ENCODE data around the gene TCEA3. TPM values are rescaled to one million over a fixed set of nuclear protein-coding genes. Genes with fewer than 3 reads are reported as not detected.

The TCEA3 gene
- total RNA-seq, 3 donors from 2014 or later, result 95.7 to 200 (median 125) TPM

DNA sequence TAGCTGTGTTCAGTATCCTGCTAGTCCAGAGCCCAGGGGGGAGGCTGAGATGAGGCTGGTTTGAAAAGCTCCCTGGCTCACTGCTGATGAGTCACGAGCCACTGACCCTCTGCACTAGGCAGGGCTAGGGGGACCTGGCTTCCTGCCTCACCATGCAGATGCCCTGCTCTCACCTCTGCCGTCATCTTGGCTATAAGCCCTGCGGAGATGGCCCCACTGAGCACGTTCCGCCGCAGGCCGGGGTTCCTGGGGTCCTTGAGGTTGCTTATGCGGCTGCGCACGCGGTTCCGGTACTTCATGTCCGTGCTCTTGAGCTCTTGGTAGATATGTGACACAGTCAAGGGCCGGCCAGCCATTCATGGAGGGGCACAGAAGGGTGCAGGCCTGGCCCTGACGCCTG is 30.8 kb downstream of the TCEA3 start:
- Histone ChIP-seq H3K4me3 (no peak overlapping the region), H3K36me3 (ENCODE audit: low read depth) (peaks cover 2% of the 10 kb centered on the region), H3K4me1 (ENCODE audit: low read depth) (no peaks in the 10 kb centered on the region), H3K9me3 (no peaks in the 10 kb centered on the region)
- peak in 2 of 3 donors; percentile 44 to 64 for DNase-seq
- TF ChIP-seq, protein P1, sequence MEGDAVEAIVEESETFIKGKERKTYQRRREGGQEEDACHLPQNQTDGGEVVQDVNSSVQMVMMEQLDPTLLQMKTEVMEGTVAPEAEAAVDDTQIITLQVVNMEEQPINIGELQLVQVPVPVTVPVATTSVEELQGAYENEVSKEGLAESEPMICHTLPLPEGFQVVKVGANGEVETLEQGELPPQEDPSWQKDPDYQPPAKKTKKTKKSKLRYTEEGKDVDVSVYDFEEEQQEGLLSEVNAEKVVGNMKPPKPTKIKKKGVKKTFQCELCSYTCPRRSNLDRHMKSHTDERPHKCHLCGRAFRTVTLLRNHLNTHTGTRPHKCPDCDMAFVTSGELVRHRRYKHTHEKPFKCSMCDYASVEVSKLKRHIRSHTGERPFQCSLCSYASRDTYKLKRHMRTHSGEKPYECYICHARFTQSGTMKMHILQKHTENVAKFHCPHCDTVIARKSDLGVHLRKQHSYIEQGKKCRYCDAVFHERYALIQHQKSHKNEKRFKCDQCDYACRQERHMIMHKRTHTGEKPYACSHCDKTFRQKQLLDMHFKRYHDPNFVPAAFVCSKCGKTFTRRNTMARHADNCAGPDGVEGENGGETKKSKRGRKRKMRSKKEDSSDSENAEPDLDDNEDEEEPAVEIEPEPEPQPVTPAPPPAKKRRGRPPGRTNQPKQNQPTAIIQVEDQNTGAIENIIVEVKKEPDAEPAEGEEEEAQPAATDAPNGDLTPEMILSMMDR (IDR thresholded peaks at IDR 0.05), result no peak
- peak; percentile 48 for ATAC-seq
- intact Hi-C loops (cut with DNase I, micrococcal nuclease), result no loop called here

GRCh38 chr1:23392125-23392855 is 32.3 kb downstream of the TCEA3 start:
- H3K36me3 ChIP-seq (ENCODE audit: low read depth), result peaks cover 2% of the 10 kb centered on the region
- no peak overlapping the region for H3K4me3 ChIP-seq
- peak; percentile 24 for ATAC-seq
- H3K9me3 ChIP-seq, result no peaks in the 10 kb centered on the region
- no peaks in the 10 kb centered on the region for H3K4me1 ChIP-seq (ENCODE audit: low read depth)
- TF ChIP-seq, protein P1 (IDR thresholded peaks at IDR 0.05), result no peak
- intact Hi-C loops (cut with DNase I, micrococcal nuclease), result no loop called here
- no peak for DNase-seq

DNA sequence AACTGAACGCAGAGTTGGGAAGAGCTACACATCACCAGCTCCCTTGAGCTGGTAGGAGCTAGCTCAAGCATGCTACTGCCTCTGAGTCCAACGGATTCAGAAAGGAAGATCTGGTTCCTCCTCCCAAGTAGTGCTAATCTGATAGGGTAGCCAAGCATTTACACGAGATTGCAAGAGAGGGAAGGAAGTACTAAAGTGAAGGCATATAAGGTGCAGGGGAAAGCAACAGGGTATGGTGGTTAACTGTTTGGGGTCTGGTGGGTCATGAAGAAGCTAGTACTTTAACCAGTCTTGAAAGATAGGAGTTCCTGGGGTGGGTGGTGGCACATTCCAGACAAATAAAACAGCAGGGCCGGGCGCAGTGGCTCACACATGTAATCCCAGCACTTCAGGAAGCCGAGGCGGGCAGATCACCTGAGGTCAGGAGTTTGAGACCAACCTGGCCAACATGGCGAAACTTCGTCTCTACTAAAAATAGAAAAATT is 34.7 kb downstream of the TCEA3 start:
- no peaks in the 10 kb centered on the region for H3K9me3 ChIP-seq
- no peak overlapping the region for H3K4me3 ChIP-seq
- peaks cover 2% of the 10 kb centered on the region for H3K36me3 ChIP-seq (ENCODE audit: low read depth)
- intact Hi-C loops (cut with DNase I, micrococcal nuclease), result no loop called here
- ATAC-seq (no peak), DNase-seq (no peak)
- TF ChIP-seq, protein P1 (IDR thresholded peaks at IDR 0.05), result no peak
- no peaks in the 10 kb centered on the region for H3K4me1 ChIP-seq (ENCODE audit: low read depth)

- H3K4me1 ChIP-seq (ENCODE audit: low read depth), result no peaks in the 10 kb centered on the region
- no peaks in the 10 kb centered on the region for H3K36me3 ChIP-seq (ENCODE audit: low read depth)
- H3K4me3 ChIP-seq, result no peak overlapping the region
- H3K9me3 ChIP-seq, result no peaks in the 10 kb centered on the region
- TF ChIP-seq, protein P1 (IDR thresholded peaks at IDR 0.05), result no peak
- intact Hi-C loops (cut with DNase I, micrococcal nuclease), result no loop called here
- ATAC-seq (no peak), DNase-seq (no peak)
Observed at GRCh38 chr1:23387494-23387893, 37.1 kb downstream of the TCEA3 start.

GRCh38 chr1:23385119-23385621 is 39.4 kb downstream of the TCEA3 start:
- TF ChIP-seq, protein P1 (IDR thresholded peaks at IDR 0.05), result no peak
- H3K36me3 ChIP-seq (ENCODE audit: low read depth), result no peaks in the 10 kb centered on the region
- H3K4me3 ChIP-seq, result no peak overlapping the region
- intact Hi-C loops (cut with DNase I, micrococcal nuclease), result no loop called here
- no peaks in the 10 kb centered on the region for H3K4me1 ChIP-seq (ENCODE audit: low read depth)
- H3K9me3 ChIP-seq, result no peaks in the 10 kb centered on the region
- ATAC-seq (no peak), DNase-seq (no peak)
